ENCODE results near the gene TTC33.
A peak's percentile ranks its signal among the peaks of the same experiment; 100 is the strongest.
"Not testable (repeated sequence)": the region's sequence is repeated elsewhere in the genome, so short reads cannot be mapped to it uniquely, and the experiment has no call there.

Gene TTC33

GRCh38 chr5:40734986-40735385 is 20.8 kb downstream of the TTC33 start:
- no peak overlapping the region for H4K8ac ChIP-seq (ENCODE audit: low read depth, low read length)
- H2BK120ac ChIP-seq (ENCODE audit: insufficient read depth, low read length, poor library complexity) = no peak overlapping the region
- no peak overlapping the region for H3K18ac ChIP-seq (ENCODE audit: low read length)
- no peak overlapping the region for H2AFZ ChIP-seq (ENCODE audit: insufficient read depth, low read length, poor library complexity)
- no peak overlapping the region for H3K27ac ChIP-seq (ENCODE audit: low read depth, low read length)
- no peak overlapping the region for H3K14ac ChIP-seq (ENCODE audit: low read length)
- H3K36me3 ChIP-seq (ENCODE audit: control insufficient read depth in 1 of 2, insufficient read depth in 2 of 2, low read length in 2 of 2) = peaks cover 0 to 2% of the 10 kb centered on the region in 2 experiments
- H3K9me3 ChIP-seq (ENCODE audit: insufficient read depth, low read depth, low read length) = no peaks in the 10 kb centered on the region
- no peak overlapping the region for H3K9ac ChIP-seq (ENCODE audit: low read length)
- no peak overlapping the region for H2BK5ac ChIP-seq (ENCODE audit: low read depth, low read length, poor library complexity)
- no CpG with 5 or more reads among the region's 2 CpGs for WGBS (ENCODE audit: extremely low coverage, insufficient coverage, insufficient read length)
- no peaks in the 10 kb centered on the region for H3K79me1 ChIP-seq (ENCODE audit: low read length)
- peak in 1 of 2 donors; percentile 53 for DNase-seq
- no peak overlapping the region for H3K4me2 ChIP-seq (ENCODE audit: low read length)
- no peaks in the 10 kb centered on the region for H3K79me2 ChIP-seq (ENCODE audit: control insufficient read depth, insufficient read depth, low read length, poor library complexity)
- H3K4me3 ChIP-seq (ENCODE audit: low read depth, low read length) = no peak overlapping the region
- H3K23ac ChIP-seq (ENCODE audit: low read length) = no peak overlapping the region
- no peak overlapping the region for H3K4ac ChIP-seq (ENCODE audit: low read depth, low read length)
- H3K4me1 ChIP-seq (ENCODE audit: control insufficient read depth in 1 of 2, insufficient read depth in 2 of 2, low read length in 2 of 2) = peaks cover 0 to 2% of the 10 kb centered on the region in 2 experiments
- no peak overlapping the region for H4K12ac ChIP-seq (ENCODE audit: low read depth, low read length)
- no peak overlapping the region for H4K91ac ChIP-seq (ENCODE audit: low read depth, low read length)
- H2BK12ac ChIP-seq (ENCODE audit: low read length) = no peak overlapping the region
- no peaks in the 10 kb centered on the region for H3K27me3 ChIP-seq (ENCODE audit: insufficient read depth, low read length)
- no peak overlapping the region for H2AK5ac ChIP-seq (ENCODE audit: low read length)

GRCh38 chr5:40733879-40734563 is 21.7 kb downstream of the TTC33 start:
- WGBS (ENCODE audit: extremely low coverage, insufficient coverage, insufficient read length) = no CpG with 5 or more reads among the region's 3 CpGs
- no peaks in the 10 kb centered on the region for H3K27me3 ChIP-seq (ENCODE audit: insufficient read depth, low read length)

GRCh38 chr5:40733434-40733833 is 22.3 kb downstream of the TTC33 start:
- H3K4me3 ChIP-seq (ENCODE audit: low read depth, low read length) = no peak overlapping the region
- no peak overlapping the region for H4K12ac ChIP-seq (ENCODE audit: low read depth, low read length)
- H3K9me3 ChIP-seq (ENCODE audit: insufficient read depth, low read depth, low read length) = no peaks in the 10 kb centered on the region
- H3K36me3 ChIP-seq (ENCODE audit: control insufficient read depth in 1 of 2, insufficient read depth in 2 of 2, low read length in 2 of 2) = no peaks in the 10 kb centered on the region
- H3K4me1 ChIP-seq (ENCODE audit: control insufficient read depth in 1 of 2, insufficient read depth in 2 of 2, low read length in 2 of 2) = peaks cover 0 to 2% of the 10 kb centered on the region in 2 experiments
- H4K8ac ChIP-seq (ENCODE audit: low read depth, low read length) = no peak overlapping the region
- no peak overlapping the region for H2BK5ac ChIP-seq (ENCODE audit: low read depth, low read length, poor library complexity)
- no peaks in the 10 kb centered on the region for H3K79me1 ChIP-seq (ENCODE audit: low read length)
- no peak overlapping the region for H2AFZ ChIP-seq (ENCODE audit: insufficient read depth, low read length, poor library complexity)
- H3K9ac ChIP-seq (ENCODE audit: low read length) = no peak overlapping the region
- no peak for DNase-seq
- no peak overlapping the region for H3K4ac ChIP-seq (ENCODE audit: low read depth, low read length)
- no peaks in the 10 kb centered on the region for H3K27me3 ChIP-seq (ENCODE audit: insufficient read depth, low read length)
- H3K4me2 ChIP-seq (ENCODE audit: low read length) = no peak overlapping the region
- no peak overlapping the region for H2BK120ac ChIP-seq (ENCODE audit: insufficient read depth, low read length, poor library complexity)
- H3K18ac ChIP-seq (ENCODE audit: low read length) = no peak overlapping the region
- H2BK12ac ChIP-seq (ENCODE audit: low read length) = no peak overlapping the region
- H3K14ac ChIP-seq (ENCODE audit: low read length) = no peak overlapping the region
- H3K27ac ChIP-seq (ENCODE audit: low read depth, low read length) = no peak overlapping the region
- no peak overlapping the region for H4K91ac ChIP-seq (ENCODE audit: low read depth, low read length)
- H3K23ac ChIP-seq (ENCODE audit: low read length) = no peak overlapping the region
- no peak overlapping the region for H2AK5ac ChIP-seq (ENCODE audit: low read length)
- no CpG with 5 or more reads among the region's 2 CpGs for WGBS (ENCODE audit: extremely low coverage, insufficient coverage, insufficient read length)
- H3K79me2 ChIP-seq (ENCODE audit: control insufficient read depth, insufficient read depth, low read length, poor library complexity) = no peaks in the 10 kb centered on the region

More at GRCh38 chr5:40733879-40734563, 21.7 kb downstream of the TTC33 start:
- Histone ChIP-seq H3K27ac (ENCODE audit: low read depth, low read length) (no peak overlapping the region), H3K79me1 (ENCODE audit: low read length) (no peaks in the 10 kb centered on the region), H3K4me2 (ENCODE audit: low read length) (no peak overlapping the region), H2AK5ac (ENCODE audit: low read length) (no peak overlapping the region), H3K4me1 (ENCODE audit: control insufficient read depth in 1 of 2, insufficient read depth in 2 of 2, low read length in 2 of 2) (peaks cover 0 to 2% of the 10 kb centered on the region in 2 experiments), H3K9ac (ENCODE audit: low read length) (no peak overlapping the region), H3K36me3 (ENCODE audit: control insufficient read depth in 1 of 2, insufficient read depth in 2 of 2, low read length in 2 of 2) (no peaks in the 10 kb centered on the region), H3K23ac (ENCODE audit: low read length) (no peak overlapping the region), H2BK5ac (ENCODE audit: low read depth, low read length, poor library complexity) (no peak overlapping the region), H3K14ac (ENCODE audit: low read length) (no peak overlapping the region), H3K9me3 (ENCODE audit: insufficient read depth, low read depth, low read length) (no peaks in the 10 kb centered on the region), H4K8ac (ENCODE audit: low read depth, low read length) (no peak overlapping the region), H2BK120ac (ENCODE audit: insufficient read depth, low read length, poor library complexity) (no peak overlapping the region), H4K91ac (ENCODE audit: low read depth, low read length) (no peak overlapping the region), H3K79me2 (ENCODE audit: control insufficient read depth, insufficient read depth, low read length, poor library complexity) (no peaks in the 10 kb centered on the region), H2AFZ (ENCODE audit: insufficient read depth, low read length, poor library complexity) (no peak overlapping the region), H4K12ac (ENCODE audit: low read depth, low read length) (no peak overlapping the region), H3K18ac (ENCODE audit: low read length) (no peak overlapping the region), H3K4ac (ENCODE audit: low read depth, low read length) (no peak overlapping the region), H2BK12ac (ENCODE audit: low read length) (no peak overlapping the region), H3K4me3 (ENCODE audit: low read depth, low read length) (no peak overlapping the region)
- no peak for DNase-seq

GRCh38 chr5:40722497-40722911 is 33.3 kb downstream of the TTC33 start:
- H3K9ac ChIP-seq (ENCODE audit: low read length); H3K18ac ChIP-seq (ENCODE audit: low read length); H3K4me3 ChIP-seq (ENCODE audit: low read depth, low read length); H4K12ac ChIP-seq (ENCODE audit: low read depth, low read length); H3K9me3 ChIP-seq (ENCODE audit: insufficient read depth, low read depth, low read length); H2BK5ac ChIP-seq (ENCODE audit: low read depth, low read length, poor library complexity); H2BK12ac ChIP-seq (ENCODE audit: low read length); H3K23ac ChIP-seq (ENCODE audit: low read length); DNase-seq; H3K4me1 ChIP-seq (ENCODE audit: control insufficient read depth in 1 of 2, insufficient read depth in 2 of 2, low read length in 2 of 2); H3K36me3 ChIP-seq (ENCODE audit: control insufficient read depth in 1 of 2, insufficient read depth in 2 of 2, low read length in 2 of 2); H3K4ac ChIP-seq (ENCODE audit: low read depth, low read length); H3K14ac ChIP-seq (ENCODE audit: low read length); H3K79me2 ChIP-seq (ENCODE audit: control insufficient read depth, insufficient read depth, low read length, poor library complexity); H4K8ac ChIP-seq (ENCODE audit: low read depth, low read length); H4K91ac ChIP-seq (ENCODE audit: low read depth, low read length); H3K27me3 ChIP-seq (ENCODE audit: insufficient read depth, low read length); H2AK5ac ChIP-seq (ENCODE audit: low read length); H3K79me1 ChIP-seq (ENCODE audit: low read length); H2BK120ac ChIP-seq (ENCODE audit: insufficient read depth, low read length, poor library complexity); H2AFZ ChIP-seq (ENCODE audit: insufficient read depth, low read length, poor library complexity); H3K4me2 ChIP-seq (ENCODE audit: low read length); H3K27ac ChIP-seq (ENCODE audit: low read depth, low read length): not testable (repeated sequence)
- WGBS (ENCODE audit: extremely low coverage, insufficient coverage, insufficient read length) = no CpG with 5 or more reads among the region's 37 CpGs

Data from trophoblast cell (in vitro differentiated cells and primary cell).